ENCODE data around the gene PRR14.
"Not testable (repeated sequence)": the region's sequence is repeated elsewhere in the genome, so short reads cannot be mapped to it uniquely, and the experiment has no call there.

Gene PRR14

DNA sequence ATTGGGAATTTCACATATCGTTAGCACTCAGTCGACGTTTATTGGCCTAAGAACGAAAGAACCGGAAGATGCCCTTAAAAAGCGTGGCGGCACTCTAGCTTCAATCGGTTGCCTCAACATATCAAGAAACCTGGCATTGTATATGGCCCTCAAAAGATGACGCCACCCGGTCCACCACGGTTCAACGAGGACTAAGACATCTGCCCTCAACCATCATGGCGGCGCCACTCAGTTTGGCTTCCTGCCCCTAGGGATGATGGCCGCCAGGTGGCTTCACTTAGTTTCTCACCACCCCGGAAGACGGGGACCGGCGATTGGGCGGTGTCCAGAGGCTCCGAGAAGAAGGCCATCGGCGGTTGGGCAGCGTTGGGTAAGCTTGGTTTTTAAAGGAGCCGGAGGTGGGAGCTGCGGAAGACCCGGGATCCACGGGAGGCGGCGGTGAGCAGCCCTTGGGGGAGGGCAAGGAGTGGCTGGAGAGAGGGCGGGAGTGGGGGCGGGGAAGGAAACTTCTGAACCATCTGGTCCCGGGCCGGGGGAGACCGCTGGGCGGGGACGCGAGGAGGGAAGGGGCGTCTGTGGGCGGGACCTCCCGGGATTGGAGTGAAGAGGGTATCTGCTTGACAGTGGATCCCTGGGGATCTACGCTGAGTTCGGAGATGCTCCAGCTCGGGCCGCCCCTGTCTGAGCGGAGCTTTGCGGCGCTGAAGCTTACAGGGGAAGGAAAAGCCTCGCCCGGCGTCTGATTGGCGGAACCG, at the start of gene PRR14:
Gene PRR14 (plus strand): TSS at position 592 of the 755 bp plus-strand sequence. CDS start 686 bp downstream, outside the sequence.
- DNase-seq = peak; percentile 98

DNA sequence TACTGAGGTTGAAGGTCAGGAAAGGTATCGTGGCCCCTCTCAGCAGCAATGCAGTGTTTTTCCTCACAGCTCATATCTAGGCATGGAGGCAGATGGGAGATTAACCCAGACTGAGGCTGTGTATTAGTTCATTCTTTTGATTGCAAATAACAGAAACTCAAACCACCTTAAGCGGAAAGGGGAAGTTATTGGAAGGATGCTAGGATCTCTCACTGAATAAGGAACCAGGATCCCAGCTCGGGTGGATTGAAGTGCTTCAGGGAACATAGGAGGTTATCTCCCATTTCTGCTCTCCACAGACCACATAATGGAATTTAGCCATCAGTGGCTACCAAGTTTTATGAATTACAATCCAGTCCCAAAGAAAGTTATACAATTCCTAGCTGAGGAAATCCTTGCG, 48.8 kb upstream of the PRR14 start:
- no peak for DNase-seq

DNA sequence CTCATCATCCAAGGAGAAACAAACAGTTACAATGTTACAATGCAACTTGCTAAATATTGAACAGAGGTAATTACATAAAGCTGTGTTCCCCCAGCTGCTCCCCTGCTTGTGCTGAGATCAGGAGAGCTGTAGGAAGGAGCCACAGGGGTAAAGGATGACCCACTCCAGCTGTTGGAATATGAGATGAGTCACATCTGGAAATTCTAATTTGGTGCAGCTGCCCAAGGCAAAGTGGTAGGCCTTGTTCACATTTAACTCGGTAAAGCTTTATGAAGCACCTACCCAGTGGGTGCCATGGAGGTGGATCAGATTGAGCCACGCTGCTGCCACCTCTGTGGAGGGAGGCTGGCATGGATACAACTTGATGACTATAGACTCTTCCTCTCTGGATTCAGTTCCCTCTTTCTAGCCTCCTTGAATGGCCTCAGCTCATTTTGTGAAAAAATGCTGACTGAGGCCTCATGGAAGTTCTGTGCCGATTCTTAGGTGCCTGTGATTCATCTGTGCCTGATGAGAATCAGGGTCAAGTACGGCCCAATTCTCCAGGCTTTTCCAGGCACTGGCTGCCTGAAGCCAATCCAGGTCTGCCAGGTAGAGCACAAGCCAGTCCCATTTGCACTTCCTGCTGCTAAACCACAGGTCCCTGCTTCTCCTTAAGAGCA, 48.0 kb upstream of the PRR14 start:
- DNase-seq = no peak

DNA sequence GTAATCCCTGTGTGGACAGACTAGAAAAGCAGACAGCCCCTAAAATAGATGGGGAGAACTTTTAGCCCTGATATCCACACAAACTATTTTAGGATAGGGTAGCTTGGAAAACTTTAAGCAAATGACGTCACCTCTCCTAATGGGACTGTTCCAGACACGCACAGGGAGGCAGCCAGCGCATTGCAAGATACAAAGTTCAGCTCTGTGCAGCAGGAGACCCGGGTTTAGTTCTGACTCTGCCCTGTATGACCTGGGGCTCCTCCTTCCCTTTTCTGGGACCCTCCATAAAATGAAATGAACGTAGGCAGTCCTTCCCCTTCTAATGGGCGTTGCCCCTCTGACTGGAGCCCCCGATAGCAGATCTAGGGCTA, 46.8 kb upstream of the PRR14 start:
- no peak for DNase-seq

DNA sequence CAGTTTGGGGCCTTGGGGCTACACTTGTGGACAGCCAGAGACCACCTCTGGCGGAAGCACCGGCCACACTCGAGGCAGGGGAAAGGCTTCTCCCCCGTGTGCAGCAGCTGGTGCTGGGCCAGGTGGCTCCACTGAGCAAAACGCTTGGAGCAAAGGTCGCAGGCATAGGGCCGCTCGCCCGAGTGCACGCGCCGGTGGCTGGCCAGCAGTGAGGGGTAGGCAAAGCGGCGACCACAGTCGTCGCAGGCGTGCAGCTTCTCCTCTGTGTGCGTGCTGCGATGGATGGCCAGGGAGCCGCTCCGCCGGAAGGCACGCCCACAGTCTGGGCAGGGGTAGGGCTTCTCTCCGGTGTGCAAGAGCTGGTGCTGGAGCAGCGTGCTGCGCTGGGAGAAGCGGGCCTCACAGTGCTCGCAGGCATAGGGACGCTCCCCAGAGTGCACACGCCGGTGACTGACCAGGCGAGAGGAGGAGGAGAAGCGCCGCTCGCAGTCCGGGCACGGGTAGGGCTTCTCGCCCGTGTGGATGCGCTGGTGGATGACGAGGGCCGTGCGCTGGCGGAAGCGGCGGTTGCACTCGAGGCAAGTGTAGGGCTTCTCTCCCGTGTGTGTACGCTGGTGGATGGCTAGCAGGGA, 46.3 kb upstream of the PRR14 start:
- DNase-seq = no peak

DNA sequence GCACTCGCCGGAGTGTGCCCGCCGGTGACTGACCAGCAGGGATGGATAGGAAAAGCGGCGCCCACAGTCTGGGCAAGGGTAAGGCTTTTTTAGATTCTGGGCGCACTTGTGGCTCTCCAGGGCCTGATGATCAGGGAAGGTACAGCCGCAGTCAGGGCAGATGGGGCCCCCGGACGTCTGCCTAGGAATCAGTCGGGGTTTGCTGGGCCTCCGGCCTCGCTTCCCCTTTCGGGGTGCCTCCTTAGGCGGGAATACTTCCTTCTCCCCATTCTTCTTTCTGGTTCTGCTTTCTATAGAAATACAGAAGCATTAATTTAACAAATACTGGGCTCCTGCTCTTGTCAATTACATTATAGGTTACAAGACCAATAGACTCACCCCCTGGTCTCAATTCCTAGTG, 45.6 kb upstream of the PRR14 start:
- DNase-seq = no peak

DNA sequence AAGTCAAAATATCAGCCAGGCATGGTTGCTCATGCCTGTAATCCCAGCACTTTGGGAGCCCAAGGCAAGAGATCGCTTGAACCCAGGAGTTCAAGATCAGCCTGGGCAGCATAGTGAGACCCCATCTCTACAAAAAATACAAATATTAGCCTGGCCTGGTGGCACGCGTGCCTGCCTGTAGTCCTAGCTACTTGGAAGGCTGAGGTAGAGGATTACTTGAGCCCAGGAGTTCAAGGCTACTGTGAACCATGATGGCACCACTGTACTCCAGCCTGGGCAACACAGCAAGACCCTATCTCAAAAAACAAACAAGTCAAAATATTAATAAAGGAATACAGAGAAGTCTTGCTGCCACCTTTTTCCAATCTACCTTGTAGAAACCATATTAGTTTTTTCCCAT, 44.8 kb upstream of the PRR14 start:
- no peak for DNase-seq

DNA sequence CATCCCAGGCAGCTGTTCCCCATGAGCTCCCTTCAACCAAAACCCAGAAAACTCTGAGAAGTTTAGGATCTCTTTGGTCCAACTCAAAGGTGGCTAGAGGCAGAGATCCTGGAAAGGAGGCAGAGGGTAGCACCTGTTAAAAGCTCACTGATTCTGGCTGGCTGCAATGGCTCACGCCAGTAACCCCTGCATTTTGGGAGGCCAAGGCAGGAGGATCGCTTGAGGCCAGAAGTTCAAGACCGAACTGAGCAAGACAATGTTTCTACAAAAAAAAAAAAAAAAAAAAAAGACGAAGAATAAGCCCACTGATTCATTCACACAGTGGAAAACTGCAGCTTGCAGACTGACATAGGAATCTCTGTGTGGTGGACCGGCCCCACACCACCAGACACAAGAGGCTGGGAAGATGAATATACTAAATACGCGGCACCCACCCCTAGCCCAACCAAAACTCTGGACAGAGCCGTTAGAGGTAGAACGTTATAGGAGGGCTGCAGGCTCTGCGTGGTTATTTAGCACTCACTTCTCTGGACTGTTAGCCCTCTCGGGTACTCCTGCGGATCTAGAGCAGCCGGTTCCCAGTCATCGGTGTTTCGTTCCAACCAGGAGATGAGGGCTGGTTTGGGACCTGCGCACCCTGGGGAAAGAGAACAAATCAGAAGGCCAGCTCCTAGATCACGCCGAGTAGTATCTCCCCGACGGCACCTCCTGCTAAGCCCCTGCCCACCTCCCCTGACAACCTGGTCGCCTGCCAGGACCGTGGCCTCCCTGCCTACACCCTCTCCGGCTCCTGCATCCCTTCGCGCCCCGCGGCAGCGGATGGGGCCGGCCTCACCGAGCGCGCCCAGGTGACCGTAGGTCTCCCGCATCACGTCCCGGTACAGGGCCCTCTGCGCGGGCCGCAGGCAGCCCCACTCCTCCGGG, 41.5 kb upstream of the PRR14 start:
- DNase-seq = peak; percentile 55 to 58

DNA sequence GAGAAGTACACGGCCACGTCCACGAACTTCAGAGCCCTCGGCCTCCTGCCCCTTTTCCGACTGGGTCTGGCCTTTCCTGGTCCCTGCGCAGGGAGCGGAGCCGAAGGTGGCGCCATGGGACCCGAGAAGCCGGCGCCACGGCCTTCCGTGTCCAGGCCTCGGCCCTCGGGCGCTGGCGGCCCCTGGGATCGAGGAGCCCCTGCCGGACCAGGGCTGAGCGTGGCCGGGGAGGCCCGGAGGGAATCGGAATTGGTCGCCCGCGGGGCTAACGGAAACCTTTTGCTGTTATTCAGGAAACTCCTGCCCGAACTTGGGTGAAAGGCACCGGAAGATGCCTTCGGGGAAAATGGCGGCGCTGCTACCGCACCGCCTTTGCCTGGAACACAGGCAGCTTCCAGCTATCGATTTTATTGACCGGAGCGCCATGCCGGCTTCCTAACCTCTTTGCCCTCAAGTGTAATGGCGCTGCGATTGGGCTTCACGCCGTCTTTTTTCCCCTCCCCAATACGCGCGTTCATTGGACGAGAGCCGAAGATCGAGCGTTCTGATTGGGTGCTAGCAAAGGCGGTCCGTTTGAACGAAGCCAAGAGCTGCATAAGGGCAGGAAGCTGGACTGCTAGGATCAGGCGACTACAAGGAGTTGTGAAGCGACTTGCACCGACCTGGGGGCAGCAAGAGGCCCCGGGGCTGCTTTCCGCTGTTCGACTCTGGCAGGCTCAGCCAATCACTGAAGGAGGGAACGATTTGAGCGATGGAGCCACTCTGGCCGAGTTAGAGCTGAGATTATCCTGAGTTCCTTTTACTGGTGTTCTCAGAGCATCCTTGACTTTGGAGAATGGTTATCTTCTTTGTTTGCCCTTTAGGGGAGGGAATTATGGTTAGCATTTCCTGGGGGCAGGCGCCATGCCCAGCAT, 40.6 kb upstream of the PRR14 start, which contains the start of gene ZNF689:
Gene ZNF689 (minus strand): TSS at position 464 of the 914 bp plus-strand sequence. CDS start 348 bp downstream, at position 116.
- DNase-seq = peak; percentile 92 to 94

DNA sequence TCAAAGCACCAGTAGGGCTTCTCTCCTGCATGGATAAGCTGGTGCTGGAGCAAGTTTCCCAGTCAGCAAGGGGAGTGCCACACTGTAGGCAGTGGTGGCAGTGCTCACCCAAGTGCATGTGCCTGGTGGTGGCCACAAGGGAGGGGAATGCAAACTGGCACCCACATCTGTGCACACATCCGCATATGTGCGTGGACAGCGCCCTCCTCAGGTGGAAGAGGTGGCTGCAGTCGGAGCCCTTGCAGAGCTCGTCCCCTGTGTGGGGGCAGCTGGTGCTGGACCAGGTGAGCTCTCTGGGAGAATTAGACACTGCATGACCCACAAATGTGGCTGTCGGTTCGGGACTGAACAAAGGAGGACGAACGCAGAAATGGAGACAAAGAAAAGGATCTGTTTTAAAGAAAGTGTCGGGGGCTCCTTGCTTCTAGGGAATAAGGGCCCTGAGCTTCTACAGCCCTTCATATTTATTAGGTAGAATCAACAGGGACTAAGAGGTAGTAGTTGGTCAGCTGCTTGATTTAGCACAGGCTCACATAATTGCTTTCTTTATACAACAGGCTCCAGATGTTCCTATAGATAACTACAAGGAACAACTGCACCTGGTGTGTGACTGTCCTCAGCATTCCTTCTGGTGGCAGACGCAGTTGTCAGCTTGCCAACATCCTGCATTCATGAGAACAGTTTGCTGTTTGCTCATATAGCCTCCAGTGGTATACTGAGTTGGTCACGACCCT, 35.2 kb upstream of the PRR14 start:
- DNase-seq = peak; percentile 76 to 88

DNA sequence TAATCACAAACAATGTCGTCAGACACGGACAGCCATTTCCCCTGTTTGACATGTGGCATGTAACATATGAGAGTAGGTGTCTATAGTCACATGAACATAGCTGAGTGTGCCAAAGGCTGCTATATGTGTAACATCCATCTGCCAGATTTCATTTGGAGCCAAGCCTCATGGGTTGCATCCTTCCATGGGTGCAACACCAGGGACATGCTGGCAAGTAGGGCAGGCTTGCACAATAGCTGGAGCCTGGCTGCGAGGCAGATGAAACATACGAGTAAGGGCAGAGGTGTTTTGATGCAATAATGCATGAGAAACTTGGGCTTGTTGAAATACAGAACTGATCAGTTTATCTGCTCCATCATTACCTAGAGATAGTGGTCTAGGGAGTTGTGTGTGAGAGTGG, 31.6 kb upstream of the PRR14 start:
- no peak for DNase-seq

DNA sequence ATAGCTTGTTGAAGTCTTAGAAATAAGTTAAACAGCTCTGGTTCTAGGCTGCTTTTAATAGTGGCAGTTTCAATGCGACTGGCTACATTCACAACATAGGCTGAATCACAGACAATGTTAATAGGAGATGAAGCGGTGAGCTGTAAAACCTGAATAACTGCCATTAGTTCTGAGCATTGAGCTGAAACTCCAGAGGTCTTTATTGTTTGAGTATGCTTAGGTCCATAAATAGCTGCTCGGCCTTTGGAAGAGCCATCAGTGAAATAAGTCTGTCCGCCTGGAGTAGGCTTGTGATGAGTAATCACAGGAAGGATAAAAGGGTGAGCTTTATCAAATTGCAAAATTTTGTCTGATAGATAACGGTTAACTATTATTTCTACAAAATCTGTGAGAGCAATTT, 31.1 kb upstream of the PRR14 start:
- DNase-seq = no peak

DNA sequence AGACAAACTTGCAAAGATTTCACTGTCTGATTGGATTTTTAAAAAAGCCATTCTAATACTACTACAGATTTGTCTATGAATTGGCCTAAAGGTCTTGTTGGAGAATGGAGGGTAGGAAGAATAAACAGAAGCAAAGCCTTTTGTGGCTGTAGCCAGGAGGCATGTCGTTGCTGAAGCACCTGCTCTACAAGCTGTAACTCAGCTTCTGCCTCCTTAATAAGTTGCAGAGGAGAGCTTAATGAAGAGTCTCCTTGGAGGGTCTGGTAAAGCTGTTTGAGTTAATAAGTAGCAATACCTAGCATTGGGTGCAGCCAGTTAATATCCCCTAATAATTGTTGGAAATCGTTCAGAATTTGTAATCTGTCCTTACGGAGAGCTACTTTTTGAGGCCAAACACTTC, 30.6 kb upstream of the PRR14 start:
- no peak for DNase-seq

DNA sequence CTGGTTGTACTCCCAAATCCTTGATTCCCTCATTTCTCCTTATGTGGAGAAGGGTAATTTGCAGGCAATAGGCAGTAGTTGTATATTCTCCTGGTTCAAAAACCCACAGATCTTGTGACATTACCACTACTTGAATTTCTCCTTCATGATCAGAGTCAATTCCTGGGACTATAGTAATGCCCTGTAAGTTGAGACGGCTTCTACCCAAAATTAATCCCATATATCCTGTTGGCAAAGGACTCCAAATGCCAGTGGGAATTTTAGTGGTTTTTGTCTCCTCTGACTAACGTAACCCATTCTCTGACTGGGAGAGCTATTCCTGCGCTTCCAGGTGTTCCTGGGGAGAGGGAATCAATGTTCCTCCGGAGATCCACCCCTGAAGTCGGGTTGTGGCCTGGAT, 29.0 kb upstream of the PRR14 start:
- no peak for DNase-seq

DNA sequence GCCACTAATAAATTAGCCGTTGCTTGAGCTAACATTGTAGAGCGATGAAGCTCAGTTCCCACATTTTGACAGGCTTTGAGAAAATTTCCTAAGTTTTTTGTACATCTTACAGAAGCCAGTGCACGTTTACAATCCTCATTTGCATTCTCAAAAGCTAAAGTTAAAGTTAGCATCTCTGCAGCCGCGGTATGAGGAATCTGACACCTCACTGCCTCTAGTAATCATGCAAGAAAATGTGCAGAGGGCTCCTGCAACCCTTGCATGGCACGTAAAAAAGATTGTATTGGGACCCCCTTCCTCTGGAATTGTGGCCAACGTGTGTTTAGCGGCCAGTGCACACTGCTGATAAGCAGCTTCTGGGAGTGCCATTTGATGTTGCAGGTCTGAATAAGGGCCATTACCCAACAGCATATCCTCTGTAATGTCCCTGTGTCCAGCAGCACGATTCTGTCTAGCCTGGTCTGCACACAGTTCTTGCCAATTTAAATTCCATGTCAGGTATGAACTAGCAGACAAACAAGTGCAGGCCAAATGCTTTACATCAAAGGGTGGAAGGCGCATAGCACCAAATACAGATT, 28.2 kb upstream of the PRR14 start:
- DNase-seq = no peak

DNA sequence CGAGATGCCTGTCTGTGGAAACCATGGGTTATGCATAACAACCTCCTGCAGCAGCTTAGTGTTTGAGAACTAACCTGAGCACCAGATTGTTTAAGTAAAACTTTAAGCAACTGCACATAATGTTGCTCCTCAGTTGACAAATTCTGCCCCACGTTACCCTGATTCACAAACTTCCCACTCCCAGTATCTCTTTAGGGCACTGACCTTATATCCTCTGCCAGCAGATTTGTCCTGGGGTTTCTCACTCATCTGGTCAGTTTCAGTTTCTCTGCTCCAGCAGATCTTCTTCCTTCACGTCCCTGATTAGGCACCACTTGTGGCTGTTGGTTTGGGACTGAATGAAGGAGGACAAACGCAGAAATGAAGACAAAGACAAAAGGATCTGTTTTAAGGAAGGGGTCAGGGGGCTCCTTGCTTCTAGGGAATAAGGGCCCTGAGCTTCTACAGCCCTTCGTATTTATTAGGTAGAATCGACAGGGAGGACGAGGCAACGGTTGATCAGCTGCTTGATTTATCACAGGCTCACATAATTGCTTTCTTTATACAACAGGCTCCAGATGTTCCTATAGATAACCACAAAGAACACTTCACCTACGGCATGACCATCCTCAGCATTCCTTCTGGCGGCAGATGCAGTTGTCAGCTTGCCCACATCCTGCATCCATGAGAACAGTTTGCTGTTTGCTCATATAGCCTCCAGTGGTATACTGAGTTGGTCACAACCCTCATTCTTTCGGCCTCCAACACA, 27.1 kb upstream of the PRR14 start:
- DNase-seq = no peak

DNA sequence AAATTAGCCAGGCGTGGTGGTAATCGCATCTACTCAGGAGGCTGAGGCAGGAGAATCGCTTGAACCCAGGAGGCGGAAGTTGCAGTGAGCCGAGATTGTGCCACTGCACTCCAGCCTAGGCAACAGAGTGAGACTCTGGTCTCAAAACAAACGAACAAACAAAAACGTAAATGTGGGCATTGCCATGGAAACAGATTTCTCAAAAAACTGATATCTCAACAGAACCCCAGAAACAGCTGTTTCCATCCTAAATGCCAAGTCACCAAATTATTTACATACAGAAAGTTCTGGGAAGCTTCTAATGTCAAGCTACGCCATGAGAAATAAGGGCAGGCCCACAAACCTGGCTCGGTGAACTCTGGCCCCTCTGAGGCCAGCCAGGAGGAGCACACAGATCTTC, 24.5 kb upstream of the PRR14 start:
- no peak for DNase-seq

DNA sequence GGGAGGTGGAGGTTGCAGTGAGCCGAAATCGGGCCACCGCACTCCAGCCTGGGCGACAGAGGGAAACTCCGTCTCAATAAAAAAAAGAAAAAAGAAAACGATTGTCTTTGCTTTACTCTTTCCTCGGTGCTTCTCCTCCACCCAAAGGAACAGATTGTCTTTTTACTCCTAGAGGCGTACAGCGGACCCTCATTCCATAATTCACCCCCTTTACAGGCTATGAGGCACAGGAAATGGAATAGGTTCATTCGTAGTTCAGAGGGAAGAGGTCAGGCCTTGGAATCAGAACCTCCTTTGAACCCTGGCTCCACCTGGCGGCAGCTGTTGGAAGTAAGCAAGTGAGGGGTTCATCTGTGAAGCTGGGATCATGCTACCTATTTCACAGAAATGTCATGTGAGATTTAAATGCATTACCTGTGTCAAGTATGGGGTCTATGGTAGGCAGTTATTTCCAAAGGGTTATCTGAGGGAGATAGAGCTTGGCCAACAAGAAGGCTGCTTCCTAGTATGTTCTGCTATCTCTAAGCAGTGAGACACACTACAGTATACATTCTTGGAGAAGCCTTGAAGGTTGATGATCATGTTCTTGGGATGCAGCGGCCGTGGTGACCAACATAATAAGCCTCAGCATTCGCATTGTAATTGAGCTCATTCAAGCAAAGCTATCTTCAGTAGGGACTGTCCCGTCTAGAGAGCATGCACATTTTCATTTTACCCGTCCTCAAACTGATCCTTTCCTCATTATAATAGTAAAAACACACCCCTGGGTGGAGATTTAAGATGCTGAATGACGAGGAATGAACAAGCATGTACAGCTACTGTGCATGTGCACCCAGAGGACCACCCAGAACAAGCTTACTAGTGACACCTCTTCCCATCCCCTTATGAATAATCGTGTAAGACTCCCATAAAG, 21.9 kb upstream of the PRR14 start:
- peak; percentile 96 to 97 for DNase-seq

DNA sequence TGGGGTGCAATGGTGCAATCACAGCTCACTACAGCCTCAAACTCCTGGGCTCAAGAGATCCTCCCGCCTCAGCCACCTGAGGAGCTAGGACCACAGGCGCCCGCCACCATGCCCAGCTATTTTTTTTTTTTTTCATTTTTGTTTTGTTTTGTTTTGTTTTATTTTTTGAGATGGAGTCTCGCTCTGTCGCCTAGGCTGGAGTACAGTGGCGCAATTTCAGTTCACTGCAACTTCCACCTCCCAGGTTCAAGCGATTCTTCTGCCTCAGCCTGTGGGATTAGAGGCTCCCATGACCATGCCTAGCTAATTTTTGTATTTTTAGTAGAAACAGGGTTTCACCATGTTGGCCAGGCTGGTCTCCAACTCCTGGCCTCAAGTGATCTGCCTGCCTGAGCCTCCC, 18.3 kb upstream of the PRR14 start:
- DNase-seq = not testable (repeated sequence)

Measured in stimulated activated CD4-positive, alpha-beta T cell treated with anti-CD3 and anti-CD28 coated beads, Interleukin-2, amount 100 ng/mL, for 24 hours (primary cell).